DOHH2 (cell line): ENCODE data around the gene CIB4.

Source experiments
- CTCF ChIP-seq: fragments of 200-600 bp; sonication (generic); IDR thresholded peaks from one replicate; pipeline ENCODE4 v1.5.1; 2014; ENCODE audit warnings: antibody characterized with exemption, mild to moderate bottlenecking, low read depth, low read length; ENCODE audit not compliant: poor library complexity, severe bottlenecking
- EZH2phosphoT487 ChIP-seq: fragments of 200-600 bp; sonication (generic); IDR thresholded peaks from 2 replicates; pipeline ENCODE4 v1.6.1; 2017; ENCODE audit warnings: borderline replicate concordance, mild to moderate bottlenecking, antibody characterized with exemption, low read length, moderate library complexity, mixed read lengths

DNA sequence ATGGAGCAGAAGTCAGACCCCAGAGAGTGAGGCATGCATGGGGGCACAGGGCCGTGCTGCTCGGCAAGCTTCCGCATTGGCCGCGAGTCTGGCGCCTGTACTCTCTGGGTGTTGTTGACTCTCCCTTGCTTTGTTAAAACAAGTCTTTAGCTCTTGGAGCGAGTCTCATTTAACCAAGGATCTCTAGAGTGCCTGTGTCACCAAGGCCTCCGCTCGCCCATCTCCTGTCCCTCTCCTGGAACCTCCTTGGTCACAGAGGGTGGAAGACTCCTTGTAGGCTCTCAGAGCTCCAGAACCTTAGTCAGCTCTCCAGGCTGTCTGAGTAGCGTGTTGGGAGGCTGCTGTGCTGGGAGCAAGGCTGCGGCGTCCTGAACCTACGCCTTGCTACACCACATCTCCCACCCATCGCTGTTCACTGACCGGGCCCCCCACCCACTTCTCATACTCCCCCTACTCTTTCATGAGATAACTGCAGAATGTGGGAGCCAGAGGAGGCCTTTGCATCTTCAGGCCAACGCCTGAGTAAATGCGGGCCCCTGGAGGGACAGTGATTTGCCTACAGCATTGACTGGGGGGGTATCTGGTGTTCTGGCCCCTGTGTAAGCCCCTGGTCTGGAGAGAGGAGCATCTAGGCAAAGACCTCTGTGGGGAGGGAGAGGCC lies 66.1 kb downstream of the CIB4 start:
- TF ChIP-seq CTCF (no peak), EZH2phosphoT487 (no peak)
